Ovary (tissue), 9 donors: ENCODE measurements around the gene ADAM11. TPM values are rescaled to one million over a fixed set of nuclear protein-coding genes. Genes with fewer than 3 reads are reported as not detected.

Experiments
- DNase-seq, 5 donors: peaks; one replicate each; pipeline ENCODE4 v3.0.0-alpha.2; 2019 to 2020
- H3K27ac ChIP-seq, 2 donors: fragments of 200-600 bp; one replicate each; pipeline versions ENCODE4 v1.5.1 to v1.8.0; 2019 to 2022
- H3K27me3 ChIP-seq: fragments of 200-600 bp; one replicate; pipeline ENCODE4 v1.8.0; 2022
- H3K36me3 ChIP-seq: fragments of 200-600 bp; sonication (generic); one replicate; pipeline ENCODE4 v1.5.1; 2019
- H3K4me1 ChIP-seq: one replicate; pipeline ENCODE4 v1.8.1; 2013; ENCODE audit warnings: mild to moderate bottlenecking, moderate library complexity; ENCODE audit not compliant: insufficient read depth
- H3K4me3 ChIP-seq: fragments of 200-600 bp; sonication (generic); one replicate; pipeline ENCODE4 v1.5.1; 2017
- H3K9me3 ChIP-seq, 2 donors: fragments of 200-600 bp in 1 of 2; sonication (generic) in 1 of 2; one replicate each; pipeline versions ENCODE4 v1.5.1 to v1.8.1; 2013 to 2019; ENCODE audit warnings: mild to moderate bottlenecking in 1 of 2, moderate library complexity in 1 of 2
- EP300 ChIP-seq: sonication (generic); formaldehyde crosslinking; IDR thresholded peaks from one replicate; pipeline ENCODE4 v1.6.1; 2017; ENCODE audit warnings: antibody characterized with exemption
- POLR2A ChIP-seq: fragments of 450-650 bp; IDR thresholded peaks from one replicate; pipeline ENCODE4 v1.6.1; 2017; ENCODE audit warnings: antibody characterized with exemption, mild to moderate bottlenecking, moderate library complexity
- WGBS, 3 donors: extraction: QIAGEN DNeasy Blood & Tissue Kit in 1 of 3; methylation state at CpG; one replicate each; pipeline versions ENCODE4 v1.1.5 to v1.1.7; 2013 to 2017; 5-methylcytosine and 5-hydroxymethylcytosine counted together
- intact Hi-C, 4 donors: fragments of 100-400 bp; cut with DNase I; formaldehyde crosslinking; loops; one replicate each; pipeline versions ENCODE4 v1.11.0 to v1.15.1; 2022 to 2023
- polyA plus RNA-seq, 2 donors: library from polyadenylated mRNA; stranded (reverse); fragments of 200-250 nt in 1 of 2; fragments of 350-450 nt in 1 of 2; fragmentation: Illumina TruSeq in 1 of 2; extraction: RNeasy Lipid Tissue Mini Kit (QIAGEN cat#74804) in 1 of 2; gene quantifications; one replicate each; pipeline ENCODE4 v1.2.3, GENCODE V29; 2013 to 2014
- total RNA-seq, 7 donors: library from RNA; depleted of rRNA in 2 of 7; stranded (reverse); fragments of >200 nt in 2 of 7; fragmentation: NEBNext Ultra II Directional in 3 of 7; extraction: Animal tissue kit (Norgen Biotek cat#: 25700) in 3 of 7; gene quantifications; one replicate each; pipeline versions ENCODE4 v1.1.0 to v1.2.4, GENCODE V29; 2016 to 2023
- TF ChIP-seq, protein P1 (sequence below), 3 donors: fragments of 450-650 bp in 2 of 3; fragments of 200-600 bp in 1 of 3; IDR thresholded peaks; one replicate each; pipeline versions ENCODE4 v1.5.1 to v1.8.0; 2016 to 2022; ENCODE audit warnings: antibody characterized with exemption in 3 of 3, mild to moderate bottlenecking in 1 of 3
- donor health status: DM: no; HTN: no; CAD: no; lungs with moderate emphysema.
- donor health status: DM: no; HTN: no; CAD: no.
- donor health status: Bipolar disorder and iron deficiency.
- donor health status: DM: yes; HTN: yes; CAD: no.
- donor health status: DM: no; HTN: no; CAD: no.
- donor health status: DM: yes; HTN: yes; CAD: no.

Gene ADAM11
- total and polyA plus RNA-seq, 9 donors, result 0.12 to 2.3 (median 1.1) TPM

DNA sequence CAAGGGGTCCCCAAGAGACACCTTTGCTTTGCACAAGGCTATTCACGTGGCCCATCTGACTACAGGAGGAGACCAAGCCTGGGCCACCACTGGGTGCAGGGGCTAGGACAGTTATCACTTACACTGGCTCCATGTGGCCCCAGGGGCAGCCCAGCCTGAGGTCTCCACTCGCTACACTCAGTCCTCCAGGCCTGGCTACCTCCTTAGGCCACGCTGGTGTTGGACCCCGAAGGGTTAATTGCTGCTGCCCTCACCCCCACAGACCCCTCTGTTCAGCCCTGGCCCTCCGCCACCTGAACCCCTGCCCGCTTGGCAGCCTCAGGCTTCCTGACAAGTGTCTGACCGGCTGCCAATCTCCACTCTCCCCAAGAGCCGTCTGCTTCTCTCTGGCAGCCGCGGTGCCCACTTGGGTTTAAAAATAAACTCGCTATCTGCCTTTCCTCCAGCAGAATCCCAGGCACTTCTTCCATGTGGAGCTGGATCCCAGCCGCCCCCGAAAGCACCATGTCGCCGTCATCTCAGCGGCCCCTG, 27.8 kb downstream of the ADAM11 start:
- peak in 1 of 5 donors; percentile 36 for DNase-seq
- 30 to 47% (median 30%) methylated on average over 15 to 16 of the region's 16 CpGs for WGBS, 3 donors
- Histone ChIP-seq H3K36me3 (no peaks in the 10 kb centered on the region), H3K9me3 (no peaks in the 10 kb centered on the region), H3K27me3 (no peaks in the 10 kb centered on the region), H3K4me3 (no peak overlapping the region), H3K27ac (no peak overlapping the region), H3K4me1 (no peaks in the 10 kb centered on the region)
- TF ChIP-seq POLR2A (no peak), EP300 (no peak)
- TF ChIP-seq, protein P1, sequence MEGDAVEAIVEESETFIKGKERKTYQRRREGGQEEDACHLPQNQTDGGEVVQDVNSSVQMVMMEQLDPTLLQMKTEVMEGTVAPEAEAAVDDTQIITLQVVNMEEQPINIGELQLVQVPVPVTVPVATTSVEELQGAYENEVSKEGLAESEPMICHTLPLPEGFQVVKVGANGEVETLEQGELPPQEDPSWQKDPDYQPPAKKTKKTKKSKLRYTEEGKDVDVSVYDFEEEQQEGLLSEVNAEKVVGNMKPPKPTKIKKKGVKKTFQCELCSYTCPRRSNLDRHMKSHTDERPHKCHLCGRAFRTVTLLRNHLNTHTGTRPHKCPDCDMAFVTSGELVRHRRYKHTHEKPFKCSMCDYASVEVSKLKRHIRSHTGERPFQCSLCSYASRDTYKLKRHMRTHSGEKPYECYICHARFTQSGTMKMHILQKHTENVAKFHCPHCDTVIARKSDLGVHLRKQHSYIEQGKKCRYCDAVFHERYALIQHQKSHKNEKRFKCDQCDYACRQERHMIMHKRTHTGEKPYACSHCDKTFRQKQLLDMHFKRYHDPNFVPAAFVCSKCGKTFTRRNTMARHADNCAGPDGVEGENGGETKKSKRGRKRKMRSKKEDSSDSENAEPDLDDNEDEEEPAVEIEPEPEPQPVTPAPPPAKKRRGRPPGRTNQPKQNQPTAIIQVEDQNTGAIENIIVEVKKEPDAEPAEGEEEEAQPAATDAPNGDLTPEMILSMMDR (IDR thresholded peaks at IDR 0.05), result no peak
- intact Hi-C loops, result no loop called here

DNA sequence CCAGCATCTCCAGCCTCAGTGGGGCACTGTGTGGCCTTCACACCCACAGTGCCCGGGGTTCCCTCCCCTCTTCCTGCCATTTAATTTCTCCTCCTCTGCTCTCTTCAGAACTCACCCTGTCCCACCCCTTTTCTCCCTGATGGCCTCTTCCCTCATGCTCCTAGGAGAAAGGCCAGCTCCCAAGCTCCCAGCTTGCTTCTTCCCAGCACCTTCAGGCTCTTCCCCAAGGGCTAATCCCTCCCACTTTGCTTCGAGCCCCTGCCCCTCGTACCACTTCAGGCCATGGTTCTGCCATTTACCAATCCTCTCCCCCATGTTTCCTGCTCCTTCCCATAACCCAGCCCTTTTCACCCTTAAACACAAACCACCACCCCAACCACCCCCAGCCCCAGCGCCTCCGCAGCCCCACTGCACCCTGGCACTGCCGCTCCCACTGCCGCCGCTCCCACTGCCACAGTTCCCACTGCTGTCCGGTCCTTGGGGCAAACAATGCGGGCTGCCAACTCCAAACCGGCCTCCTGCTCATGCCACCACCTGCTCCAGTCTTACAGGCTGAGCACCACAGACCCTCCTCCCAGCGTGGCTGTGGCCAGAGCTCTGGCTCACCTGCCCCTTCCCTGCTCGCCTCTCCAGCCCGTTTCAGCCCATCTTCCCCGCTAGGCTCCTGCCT, 28.6 kb downstream of the ADAM11 start:
- H3K36me3 ChIP-seq, result no peaks in the 10 kb centered on the region
- H3K4me1 ChIP-seq, result no peaks in the 10 kb centered on the region
- no peak overlapping the region for H3K27ac ChIP-seq
- 56 to 69% (median 57%) methylated on average over 15 of the region's 15 CpGs for WGBS, 3 donors
- DNase-seq, result peak in 1 of 5 donors; percentile 16
- TF ChIP-seq EP300 (no peak), POLR2A (no peak)
- TF ChIP-seq, protein P1 (IDR thresholded peaks at IDR 0.05), result no peak
- no peaks in the 10 kb centered on the region for H3K27me3 ChIP-seq
- no peaks in the 10 kb centered on the region for H3K9me3 ChIP-seq
- no peak overlapping the region for H3K4me3 ChIP-seq
- intact Hi-C loops, result no loop called here

DNA sequence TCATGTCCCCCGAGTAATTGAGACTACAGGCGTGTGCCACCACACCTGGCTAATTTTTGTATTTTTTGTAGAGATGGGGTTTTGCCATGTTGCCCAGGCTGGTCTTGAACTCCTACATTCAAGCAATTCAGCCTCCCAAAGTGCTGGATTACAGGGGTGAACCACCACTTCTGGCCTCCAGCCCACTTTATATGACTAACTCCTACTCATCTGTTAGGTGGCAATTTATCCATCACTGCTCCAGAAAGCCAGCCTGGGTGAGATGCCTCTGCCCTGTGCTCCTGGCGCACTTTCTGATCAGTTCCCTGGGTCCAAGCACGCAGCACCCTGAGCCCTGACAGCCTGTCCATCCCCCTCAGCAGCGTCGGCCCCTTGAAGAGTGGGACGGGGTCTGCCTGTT, 29.4 kb downstream of the ADAM11 start:
- DNase-seq, result peak in 1 of 5 donors; percentile 10
- no peaks in the 10 kb centered on the region for H3K4me1 ChIP-seq
- TF ChIP-seq POLR2A (no peak), EP300 (no peak)
- TF ChIP-seq, protein P1 (IDR thresholded peaks at IDR 0.05), result no peak
- no peaks in the 10 kb centered on the region for H3K9me3 ChIP-seq
- H3K36me3 ChIP-seq, result no peaks in the 10 kb centered on the region
- intact Hi-C loops, result no loop called here
- no peak overlapping the region for H3K4me3 ChIP-seq
- WGBS, 3 donors, result 79 to 86% (median 81%) methylated on average over 7 of the region's 7 CpGs
- no peaks in the 10 kb centered on the region for H3K27me3 ChIP-seq
- H3K27ac ChIP-seq, result no peak overlapping the region

DNA sequence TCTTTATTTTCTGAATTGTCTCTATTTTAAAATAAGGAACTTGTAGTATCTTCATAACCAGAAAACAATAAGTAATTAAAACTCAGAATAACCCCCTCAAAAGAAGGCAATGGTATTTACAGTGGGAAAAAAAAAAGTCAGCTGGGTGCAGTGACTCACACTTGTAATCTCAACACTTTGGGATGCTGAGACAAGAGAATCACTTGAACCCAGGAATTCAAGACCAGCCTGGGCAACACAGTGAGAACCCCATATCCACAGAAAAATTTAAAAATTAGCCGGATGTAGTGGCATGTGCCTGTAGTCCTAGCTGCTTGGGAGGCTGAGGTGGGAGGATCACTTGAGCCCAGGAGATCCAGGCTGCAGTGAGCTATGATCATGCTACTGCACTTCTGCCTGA, 33.5 kb downstream of the ADAM11 start:
- no peaks in the 10 kb centered on the region for H3K9me3 ChIP-seq
- DNase-seq, result peak in 1 of 5 donors; percentile 2
- intact Hi-C loops, result no loop called here
- H3K4me3 ChIP-seq, result no peak overlapping the region
- TF ChIP-seq, protein P1 (IDR thresholded peaks at IDR 0.05), result no peak
- no peak for TF ChIP-seq POLR2A
- no peak for TF ChIP-seq EP300
- no peaks in the 10 kb centered on the region for H3K36me3 ChIP-seq
- H3K27ac ChIP-seq, result no peak overlapping the region
- 88 to 100% (median 96%) methylated on average over 1 of the region's 1 CpG for WGBS, 3 donors
- no peaks in the 10 kb centered on the region for H3K4me1 ChIP-seq
- H3K27me3 ChIP-seq, result no peaks in the 10 kb centered on the region
